Renal cortical epithelial cell (primary cell): ENCODE measurements around the gene LRIG1. TPM values are rescaled to one million over a fixed set of nuclear protein-coding genes. Genes with fewer than 3 reads are reported as not detected.
A peak's percentile ranks its signal among the peaks of the same experiment; 100 is the strongest.

ENCODE experiments used
- DNase-seq: peaks from one replicate; pipeline ENCODE4 v3.0.0-alpha.2; 2011; ENCODE audit warnings: low read depth
- total RNA-seq: library from RNA; depleted of rRNA; stranded (reverse); fragments of >200 nt; gene quantifications from 2 replicates; pipeline ENCODE4 v1.2.3, GENCODE V29; 2014

Gene LRIG1
- total RNA-seq, 1 donor from 2014 or later, result 12.7 TPM

DNA sequence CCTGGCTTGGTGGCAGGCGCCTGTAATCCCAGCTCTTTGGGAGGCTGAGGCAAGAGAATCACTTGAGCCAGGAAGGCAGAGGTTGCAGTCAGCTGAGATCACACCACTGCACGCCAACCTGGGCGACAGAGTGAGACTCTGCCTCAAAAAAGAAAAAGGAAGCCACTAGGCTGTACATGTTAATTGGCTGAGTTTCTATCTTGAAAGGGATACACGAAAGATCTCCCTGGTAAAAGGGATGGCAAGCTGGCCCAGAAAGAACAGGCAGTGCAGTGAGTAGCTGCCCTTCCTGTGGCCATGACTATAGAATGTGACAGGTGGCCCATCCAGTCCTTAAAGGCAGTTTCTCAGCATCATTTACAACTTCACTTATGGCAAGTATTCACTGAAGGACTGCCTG, 12.3 kb downstream of the LRIG1 start:
- DNase-seq, result no peak

- no peak for DNase-seq
These were observed 13.4 kb downstream of the LRIG1 start for GRCh38 chr3:66487465-66487864.

- no peak for DNase-seq
These were observed 14.2 kb downstream of the LRIG1 start for GRCh38 chr3:66486646-66487045.

DNA sequence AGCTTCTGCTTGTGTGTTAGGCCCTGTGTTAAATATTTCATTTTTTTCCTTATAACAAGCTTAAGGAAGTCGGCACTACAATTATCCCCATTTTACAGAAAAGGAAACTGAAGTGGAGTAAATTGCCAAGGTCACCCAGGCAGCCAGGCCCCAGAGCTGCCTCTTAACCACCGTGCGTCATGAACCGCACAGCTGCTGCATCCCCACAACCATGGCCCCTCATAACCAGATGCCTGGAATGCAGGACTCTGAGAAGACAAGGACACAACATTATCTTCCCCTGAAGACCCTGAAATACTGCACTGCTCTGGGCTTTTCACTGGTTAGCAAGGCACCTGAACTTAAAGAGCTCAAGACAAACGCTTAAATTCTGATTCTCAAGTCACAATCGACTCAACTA, 14.6 kb downstream of the LRIG1 start:
- no peak for DNase-seq

DNA sequence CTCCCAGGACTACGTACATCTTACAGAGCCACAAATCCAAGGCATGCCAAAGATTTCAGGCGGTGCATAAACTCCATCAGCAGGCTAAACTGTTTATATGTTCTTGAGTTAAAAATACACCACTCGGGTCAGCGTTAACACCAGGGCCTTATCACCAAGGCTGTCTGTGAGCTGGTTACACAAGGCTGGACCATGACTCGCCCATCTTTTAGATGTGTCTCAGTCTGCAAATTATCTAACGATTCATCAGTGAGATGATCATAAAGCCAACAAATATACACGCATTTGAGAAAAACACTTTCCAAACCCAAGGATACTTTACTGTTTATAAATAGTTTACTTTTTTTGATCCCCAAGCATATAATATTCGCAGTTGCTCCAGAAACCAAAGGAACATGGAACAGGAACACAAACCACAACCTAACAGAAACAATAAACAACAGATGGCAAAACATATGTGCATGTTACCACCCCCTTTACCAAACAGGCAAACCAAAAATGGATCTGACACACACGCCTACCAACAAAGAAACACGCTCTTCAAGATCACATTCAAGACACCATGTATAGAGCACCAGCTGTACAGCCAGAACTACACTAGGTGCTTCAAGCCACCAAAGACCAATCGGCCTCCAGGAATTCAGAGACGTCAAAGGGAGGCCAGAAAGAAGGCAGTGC, 15.4 kb downstream of the LRIG1 start:
- no peak for DNase-seq

- DNase-seq, result no peak
These were observed 16.5 kb downstream of the LRIG1 start for GRCh38 chr3:66484106-66484844.

DNA sequence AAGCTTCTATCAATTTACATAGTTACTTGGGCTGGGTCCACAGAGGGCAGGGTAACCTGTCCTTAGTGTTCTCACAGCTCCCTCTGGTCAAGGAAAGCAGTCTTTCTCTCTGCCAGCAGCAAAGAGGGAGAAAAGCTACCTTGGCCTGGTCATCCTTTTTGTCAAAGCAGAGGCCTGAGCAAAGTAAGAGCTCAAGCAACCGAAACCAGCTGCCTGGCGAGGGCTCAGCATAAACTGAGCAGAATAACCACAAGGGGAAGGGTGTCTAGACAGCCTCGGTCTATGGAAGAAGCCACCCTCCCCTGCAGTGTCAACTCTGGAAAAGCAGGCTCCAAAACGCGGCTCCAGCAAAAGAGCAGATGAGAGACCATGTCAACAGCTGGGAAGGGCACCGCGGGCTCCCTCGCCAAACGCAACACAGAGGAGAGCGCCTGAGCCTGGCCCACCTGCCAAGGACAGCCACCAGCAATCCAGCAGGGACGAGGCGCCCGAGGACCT, 17.4 kb downstream of the LRIG1 start:
- DNase-seq, result no peak

DNA sequence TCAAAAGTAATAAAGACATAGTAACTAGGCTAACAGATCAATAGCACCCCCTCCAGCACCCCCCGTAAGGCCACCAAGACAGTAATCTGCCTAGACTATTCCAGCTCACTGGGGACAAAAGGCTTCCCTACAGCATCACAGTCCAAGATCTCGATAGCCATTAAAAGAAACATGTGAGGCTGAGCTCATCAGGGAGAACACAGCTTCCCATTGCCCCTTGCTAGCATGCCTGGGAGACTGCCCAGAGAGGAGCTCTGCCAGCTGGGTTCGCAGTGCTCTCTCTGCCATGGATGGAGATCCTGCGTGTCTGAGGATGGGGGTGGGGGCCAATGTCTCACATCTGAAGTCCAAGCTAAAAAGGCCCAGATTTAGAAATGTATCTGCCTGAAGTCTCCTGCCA, 17.8 kb downstream of the LRIG1 start:
- DNase-seq, result no peak

- no peak for DNase-seq
These were observed 18.8 kb downstream of the LRIG1 start for GRCh38 chr3:66482018-66482404.

GRCh38 chr3:66481071-66482017, 19.5 kb downstream of the LRIG1 start:
- DNase-seq, result no peak

GRCh38 chr3:66480666-66481065, 20.2 kb downstream of the LRIG1 start:
- DNase-seq, result no peak

- no peak for DNase-seq
These were observed 21.3 kb downstream of the LRIG1 start for GRCh38 chr3:66479532-66479947.

DNA sequence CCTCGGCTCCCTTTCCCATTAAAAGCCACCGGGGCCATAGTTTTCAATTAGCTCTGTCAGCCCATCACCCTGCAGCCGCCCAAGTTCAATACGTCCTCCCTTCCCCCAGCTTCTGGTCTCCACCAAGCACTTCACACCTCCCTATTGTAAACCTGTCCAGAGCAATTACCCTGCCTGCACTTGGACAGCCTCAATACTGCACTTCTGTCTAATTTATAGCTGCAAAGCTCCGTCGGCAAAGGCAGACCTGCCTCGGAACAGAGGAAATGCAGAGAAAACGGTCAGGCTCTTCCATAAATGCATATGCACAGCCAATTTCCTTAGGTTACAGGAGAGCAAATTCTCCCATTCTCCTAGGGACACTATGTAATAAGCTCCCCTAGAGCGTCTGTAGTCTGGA, 21.9 kb downstream of the LRIG1 start:
- no peak for DNase-seq

DNA sequence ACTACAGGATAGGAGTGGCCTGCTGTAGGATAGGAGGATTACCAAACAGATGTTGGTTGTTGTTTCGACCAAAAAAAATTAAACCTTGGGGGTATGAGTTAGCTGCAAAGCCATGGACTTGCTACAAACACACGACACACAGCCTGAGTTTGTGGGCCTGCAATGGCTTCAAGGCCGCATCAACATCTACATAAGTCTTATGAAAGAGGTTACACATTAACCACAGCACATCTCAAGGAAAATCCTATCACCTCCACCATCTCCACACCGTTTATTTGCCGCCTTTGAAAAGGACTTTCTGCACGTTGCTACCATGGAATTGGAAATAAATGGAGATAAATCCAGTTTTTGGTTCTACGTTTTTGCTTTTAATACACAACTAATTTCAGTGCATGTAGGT, 23.0 kb downstream of the LRIG1 start:
- DNase-seq, result no peak

- peak; percentile 85 for DNase-seq
These were observed 23.9 kb downstream of the LRIG1 start for GRCh38 chr3:66476852-66477381.

GRCh38 chr3:66475386-66476020, 25.3 kb downstream of the LRIG1 start:
- no peak for DNase-seq

GRCh38 chr3:66473692-66474091, 27.1 kb downstream of the LRIG1 start:
- DNase-seq, result no peak

GRCh38 chr3:66473181-66473580, 27.6 kb downstream of the LRIG1 start:
- no peak for DNase-seq

DNA sequence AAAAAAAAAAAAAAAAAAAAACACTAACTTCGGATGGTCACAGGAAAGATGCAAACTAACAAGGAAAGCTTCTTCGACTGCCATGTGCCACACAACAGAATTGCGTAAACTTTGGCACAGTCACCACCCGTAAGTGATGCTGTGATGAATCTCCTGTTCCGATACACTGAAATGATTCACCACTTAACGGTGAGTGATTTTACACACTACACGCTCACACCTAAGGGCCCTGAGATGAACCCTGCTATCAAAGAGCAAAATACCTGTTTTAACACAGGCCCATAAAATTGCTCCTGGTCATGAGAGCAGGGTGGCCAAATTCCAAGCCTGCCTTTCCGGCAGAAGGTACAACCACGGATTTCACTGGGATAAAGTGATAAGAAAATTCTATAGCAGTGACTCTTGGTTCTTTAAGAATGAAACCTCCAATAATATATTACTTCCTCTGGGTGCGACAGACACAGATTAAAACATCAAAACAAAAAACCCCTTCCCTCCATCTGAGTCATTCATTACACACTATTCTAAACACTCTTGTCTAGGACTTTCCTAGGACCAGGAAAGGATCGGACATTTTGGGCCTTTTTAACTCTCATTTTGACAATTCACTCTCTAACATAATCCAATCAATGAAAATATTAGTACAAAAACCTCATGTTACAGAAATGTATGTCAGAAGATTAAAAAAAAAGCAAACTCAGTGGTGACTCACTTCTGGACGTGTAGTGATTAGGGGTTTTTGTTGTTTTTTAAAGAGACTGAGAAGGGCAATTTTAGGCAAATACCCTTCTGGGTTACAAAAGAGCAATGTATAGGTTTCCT, 28.3 kb downstream of the LRIG1 start:
- DNase-seq, result peak; percentile 91

DNA sequence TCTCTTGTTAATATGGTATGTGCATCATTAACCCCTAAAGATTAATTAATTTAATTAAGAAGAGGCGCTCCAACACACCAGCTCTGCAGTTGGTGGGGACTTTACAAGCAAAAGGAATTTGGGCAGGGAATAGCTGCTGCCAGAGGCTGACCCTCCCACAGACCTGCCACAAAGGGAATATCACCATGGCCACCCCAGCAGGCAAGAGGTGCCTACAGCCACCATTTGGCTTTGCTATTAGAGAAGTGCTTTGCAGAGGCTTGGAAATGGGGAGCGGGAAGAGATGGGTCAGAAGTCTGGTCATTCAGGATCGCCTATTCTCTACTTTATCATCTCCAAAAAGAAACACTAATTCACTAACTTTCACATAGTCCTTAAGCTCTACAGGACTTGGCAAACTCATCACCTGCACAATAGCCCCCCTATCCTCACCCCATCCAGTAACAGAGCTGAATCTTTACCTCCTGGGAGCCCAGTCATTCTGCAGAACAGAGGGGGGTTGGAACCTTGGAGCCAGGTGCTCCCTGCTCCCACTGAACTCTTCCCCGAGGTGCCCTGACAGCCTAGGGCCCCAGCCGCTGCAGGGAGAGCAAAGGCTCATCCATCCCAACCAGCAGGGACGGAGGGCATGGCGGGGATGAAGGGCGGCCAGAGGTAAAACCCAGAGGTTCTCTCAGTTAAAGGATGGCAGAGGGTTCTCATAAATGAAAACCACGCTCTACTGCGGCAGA, 29.7 kb downstream of the LRIG1 start:
- DNase-seq, result no peak
